HG03064 (cell line): ENCODE measurements around the gene PRRT1.
"Not testable (repeated sequence)": the region's sequence is repeated elsewhere in the genome, so short reads cannot be mapped to it uniquely, and the experiment has no call there.

Experiments
- ATAC-seq: cut with Tn5 transposase; IDR thresholded peaks from one replicate; pipeline ENCODE4 v1.9.1; 2021; ENCODE audit warnings: low read depth; ENCODE audit not compliant: unreplicated experiment

PRRT1 gene

GRCh38 chr6:32152769-32153563, 1.2 kb upstream of the PRRT1 start:
- ATAC-seq, result no peak

- no peak for ATAC-seq
Observed at GRCh38 chr6:32151181-32151862, 417 bp downstream of the PRRT1 start.

- ATAC-seq, result no peak
Observed at GRCh38 chr6:32149932-32150870, 1.5 kb downstream of the PRRT1 start.

GRCh38 chr6:32149092-32149755, 2.5 kb downstream of the PRRT1 start:
- ATAC-seq, result no peak

- ATAC-seq, result no peak
Observed at GRCh38 chr6:32148289-32149091, 3.2 kb downstream of the PRRT1 start.

GRCh38 chr6:32147401-32148132, 4.2 kb downstream of the PRRT1 start:
- ATAC-seq, result no peak

- no peak for ATAC-seq
Observed at GRCh38 chr6:32146687-32147086, 5.1 kb downstream of the PRRT1 start.

GRCh38 chr6:32146287-32146686, 5.5 kb downstream of the PRRT1 start:
- ATAC-seq, result no peak

- ATAC-seq, result not testable (repeated sequence)
Observed at GRCh38 chr6:32144238-32144637, 7.5 kb downstream of the PRRT1 start.

- ATAC-seq, result no peak
Observed at GRCh38 chr6:32140420-32141046, 11.2 kb downstream of the PRRT1 start.

- ATAC-seq, result no peak
Observed at GRCh38 chr6:32139590-32139989, 12.1 kb downstream of the PRRT1 start.

- ATAC-seq, result no peak
Observed at GRCh38 chr6:32137454-32137853, 14.3 kb downstream of the PRRT1 start.

- no peak for ATAC-seq
Observed at GRCh38 chr6:32133786-32134185, 18.0 kb downstream of the PRRT1 start.

GRCh38 chr6:32132110-32132509, 19.6 kb downstream of the PRRT1 start:
- ATAC-seq, result no peak

GRCh38 chr6:32131439-32131948, 20.2 kb downstream of the PRRT1 start:
- no peak for ATAC-seq

- ATAC-seq, result no peak
Observed at GRCh38 chr6:32129297-32130088, 22.2 kb downstream of the PRRT1 start.

- ATAC-seq, result no peak
Observed at GRCh38 chr6:32128751-32129296, 22.9 kb downstream of the PRRT1 start.
